Mesenchymal stem cell (in vitro differentiated cells and primary cell): Measurements from ENCODE around the gene RANBP9.

ENCODE experiments used
- DNase-seq: peaks from one replicate; pipeline ENCODE4 v3.0.0-alpha.2; 2013
- H2AFZ ChIP-seq: one replicate; pipeline ENCODE4 v1.6.1; 2013; ENCODE audit warnings: low read depth, mild to moderate bottlenecking, control low read depth, inconsistent platforms, low read length, moderate library complexity
- H2AK5ac ChIP-seq: 2 replicates; pipeline ENCODE4 v1.6.1; 2013; ENCODE audit warnings: low read length, moderate library complexity, mild to moderate bottlenecking, inconsistent platforms; ENCODE audit not compliant: severe bottlenecking
- H2BK120ac ChIP-seq: one replicate; pipeline ENCODE4 v1.6.1; 2013; ENCODE audit warnings: low read depth, mild to moderate bottlenecking, inconsistent platforms, low read length, moderate library complexity
- H2BK12ac ChIP-seq, 2 experiments: one replicate each; pipeline ENCODE4 v1.6.1; 2013; ENCODE audit warnings: inconsistent platforms in 2 of 2, low read length in 2 of 2, mild to moderate bottlenecking in 2 of 2, moderate library complexity in 2 of 2, control low read depth in 1 of 2
- H2BK15ac ChIP-seq: one replicate; pipeline ENCODE4 v1.6.1; 2013; ENCODE audit warnings: mild to moderate bottlenecking, low read depth, inconsistent platforms; ENCODE audit not compliant: poor library complexity, severe bottlenecking
- H2BK5ac ChIP-seq: 2 replicates; pipeline ENCODE4 v1.6.1; 2013; ENCODE audit warnings: low read depth, mild to moderate bottlenecking, low read length, control low read depth, inconsistent platforms; ENCODE audit not compliant: poor library complexity, severe bottlenecking
- H3K14ac ChIP-seq, 2 experiments: one replicate each; pipeline ENCODE4 v1.6.1; 2013; ENCODE audit warnings: inconsistent platforms in 2 of 2, low read length in 2 of 2, control low read depth in 1 of 2, mild to moderate bottlenecking in 1 of 2, moderate library complexity in 1 of 2
- H3K18ac ChIP-seq, 2 experiments: one replicate each; pipeline ENCODE4 v1.6.1; 2013; ENCODE audit warnings: inconsistent platforms in 2 of 2, low read length in 2 of 2, control low read depth in 1 of 2, low read depth in 1 of 2, mild to moderate bottlenecking in 1 of 2
- H3K23ac ChIP-seq, 2 experiments: one replicate each; pipeline ENCODE4 v1.6.1; 2013; ENCODE audit warnings: inconsistent platforms in 2 of 2, low read length in 2 of 2, mild to moderate bottlenecking in 2 of 2, moderate library complexity in 2 of 2, control low read depth in 1 of 2
- H3K27ac ChIP-seq: 2 replicates; pipeline ENCODE4 v1.5.1; 2013; ENCODE audit warnings: mild to moderate bottlenecking, moderate library complexity, low read length, control low read depth, inconsistent platforms; ENCODE audit not compliant: poor library complexity, severe bottlenecking
- H3K27me3 ChIP-seq, 2 experiments: 2 replicates each; pipeline versions ENCODE4 v1.6.1 to v1.7.0; 2013; ENCODE audit warnings: low read length in 2 of 2, mild to moderate bottlenecking in 2 of 2, moderate library complexity in 2 of 2, control low read depth in 1 of 2, inconsistent platforms in 1 of 2; ENCODE audit not compliant: control insufficient read depth in 1 of 2, insufficient read depth in 1 of 2
- H3K36me3 ChIP-seq, 2 experiments: 2 replicates each; pipeline versions ENCODE4 v1.6.1 to v1.7.0; 2013; ENCODE audit warnings: low read length in 2 of 2, control low read depth in 1 of 2, inconsistent platforms in 1 of 2, low read depth in 1 of 2, mild to moderate bottlenecking in 1 of 2; ENCODE audit not compliant: insufficient read depth in 2 of 2, control insufficient read depth in 1 of 2
- H3K4ac ChIP-seq, 2 experiments: one replicate each; pipeline ENCODE4 v1.6.1; 2013; ENCODE audit warnings: inconsistent platforms in 2 of 2, low read length in 2 of 2, mild to moderate bottlenecking in 2 of 2, moderate library complexity in 2 of 2, control low read depth in 1 of 2, low read depth in 1 of 2
- H3K4me1 ChIP-seq: 2 replicates; pipeline ENCODE4 v1.6.1; 2013; ENCODE audit warnings: low read depth, low read length, control low read depth; ENCODE audit not compliant: control insufficient read depth, insufficient read depth
- H3K4me2 ChIP-seq: 2 replicates; pipeline ENCODE4 v1.6.1; 2013; ENCODE audit warnings: low read length, mild to moderate bottlenecking, inconsistent platforms; ENCODE audit not compliant: poor library complexity, severe bottlenecking
- H3K4me3 ChIP-seq, 2 experiments: 2 replicates each; pipeline versions ENCODE4 v1.5.1 to v1.7.0; 2013; ENCODE audit warnings: low read length in 2 of 2, mild to moderate bottlenecking in 2 of 2, control low read depth in 1 of 2, low read depth in 1 of 2; ENCODE audit not compliant: insufficient read depth in 1 of 2
- H3K79me1 ChIP-seq: replicated peaks from 2 replicates; pipeline ENCODE4 v1.6.1; 2013; ENCODE audit warnings: mild to moderate bottlenecking, control low read depth, low read length, inconsistent platforms; ENCODE audit not compliant: poor library complexity, severe bottlenecking
- H3K9ac ChIP-seq: 2 replicates; pipeline ENCODE4 v1.7.0; 2013; ENCODE audit warnings: mild to moderate bottlenecking, low read length, moderate library complexity
- H3K9me3 ChIP-seq: 2 replicates; pipeline ENCODE4 v1.7.0; 2013; ENCODE audit warnings: mild to moderate bottlenecking, low read length; ENCODE audit not compliant: control insufficient read depth
- H4K8ac ChIP-seq: one replicate; pipeline ENCODE4 v1.6.1; 2013; ENCODE audit warnings: inconsistent platforms, mild to moderate bottlenecking, low read length, moderate library complexity
- H4K91ac ChIP-seq: one replicate; pipeline ENCODE4 v1.6.1; 2013; ENCODE audit warnings: mild to moderate bottlenecking, low read length, inconsistent platforms
- WGBS: methylation state at CpG from one replicate; pipeline ENCODE4 v1.1.7; 2013; ENCODE audit warnings: mixed read lengths; 5-methylcytosine and 5-hydroxymethylcytosine counted together

Gene RANBP9

GRCh38 chr6:13718123-13718458 lies 6.5 kb upstream of the RANBP9 start:
- Histone ChIP-seq H3K27me3 (no peaks in the 10 kb centered on the region), H3K4ac (no peak overlapping the region), H3K9me3 (no peaks in the 10 kb centered on the region), H4K91ac (no peak overlapping the region), H3K23ac (no peak overlapping the region), H3K4me3 (no peak overlapping the region), H2BK5ac (no peak overlapping the region), H2BK120ac (no peak overlapping the region), H3K4me2 (no peak overlapping the region), H3K14ac (no peak overlapping the region), H3K4me1 (no peaks in the 10 kb centered on the region), H2BK12ac (no peak overlapping the region), H4K8ac (no peak overlapping the region), H3K18ac (no peak overlapping the region), H2AFZ (no peak overlapping the region), H3K9ac (no peak overlapping the region), H3K79me1 (peaks cover 2% of the 10 kb centered on the region), H3K27ac (no peak overlapping the region), H2BK15ac (no peak overlapping the region), H2AK5ac (no peak overlapping the region), H3K36me3 (no peaks in the 10 kb centered on the region)
- DNase-seq = peak; percentile 17
- 78% methylated on average over 5 of the region's 5 CpGs for WGBS

- Histone ChIP-seq H3K27ac (no peak overlapping the region), H3K9me3 (no peaks in the 10 kb centered on the region), H2AFZ (no peak overlapping the region), H2BK15ac (no peak overlapping the region), H3K4me1 (no peaks in the 10 kb centered on the region), H3K36me3 (no peaks in the 10 kb centered on the region), H2BK120ac (no peak overlapping the region), H4K8ac (no peak overlapping the region), H3K14ac (no peak overlapping the region), H3K9ac (no peak overlapping the region), H2AK5ac (no peak overlapping the region), H3K4ac (no peak overlapping the region), H3K4me3 (no peak overlapping the region), H3K18ac (no peak overlapping the region), H3K23ac (no peak overlapping the region), H3K4me2 (no peak overlapping the region), H4K91ac (no peak overlapping the region), H2BK5ac (no peak overlapping the region), H3K27me3 (no peaks in the 10 kb centered on the region), H2BK12ac (no peak overlapping the region), H3K79me1 (peaks cover 3% of the 10 kb centered on the region)
- DNase-seq = no peak
- 95% methylated on average over 22 of the region's 22 CpGs for WGBS
These were observed 5.3 kb upstream of the RANBP9 start for GRCh38 chr6:13716955-13717295.

GRCh38 chr6:13716225-13716954 lies 4.8 kb upstream of the RANBP9 start:
- Histone ChIP-seq H2BK15ac (peak overlapping the region; percentile 6), H3K9me3 (no peaks in the 10 kb centered on the region), H3K18ac (no peak overlapping the region), H4K91ac (no peak overlapping the region), H4K8ac (no peak overlapping the region), H3K27ac (no peak overlapping the region), H3K27me3 (no peaks in the 10 kb centered on the region), H3K14ac (no peak overlapping the region), H2BK120ac (no peak overlapping the region), H3K36me3 (no peaks in the 10 kb centered on the region), H3K4ac (no peak overlapping the region), H3K4me1 (no peaks in the 10 kb centered on the region), H3K23ac (no peak overlapping the region), H3K4me2 (no peak overlapping the region), H2BK12ac (no peak overlapping the region), H2AK5ac (no peak overlapping the region), H2AFZ (no peak overlapping the region), H3K79me1 (peaks cover 3% of the 10 kb centered on the region), H2BK5ac (no peak overlapping the region), H3K4me3 (no peak overlapping the region), H3K9ac (no peak overlapping the region)
- WGBS = 96% methylated on average over 38 of the region's 39 CpGs
- no peak for DNase-seq

GRCh38 chr6:13715444-13715883 lies 3.8 kb upstream of the RANBP9 start:
- H2BK5ac ChIP-seq = no peak overlapping the region
- no peak overlapping the region for H3K4me3 ChIP-seq
- H2BK15ac ChIP-seq = no peak overlapping the region
- no peak overlapping the region for H3K23ac ChIP-seq
- H3K27ac ChIP-seq = no peak overlapping the region
- no peak overlapping the region for H4K8ac ChIP-seq
- no peak overlapping the region for H3K14ac ChIP-seq
- H2BK120ac ChIP-seq = no peak overlapping the region
- H3K36me3 ChIP-seq = no peaks in the 10 kb centered on the region
- DNase-seq = peak; percentile 77
- H3K27me3 ChIP-seq = no peaks in the 10 kb centered on the region
- no peak overlapping the region for H2AFZ ChIP-seq
- 72% methylated on average over 3 of the region's 3 CpGs for WGBS
- no peak overlapping the region for H3K18ac ChIP-seq
- H3K79me1 ChIP-seq = peaks cover 3% of the 10 kb centered on the region
- H2BK12ac ChIP-seq = no peak overlapping the region
- no peak overlapping the region for H3K4ac ChIP-seq
- H3K4me2 ChIP-seq = no peak overlapping the region
- H3K4me1 ChIP-seq = no peaks in the 10 kb centered on the region
- H3K9me3 ChIP-seq = no peaks in the 10 kb centered on the region
- H4K91ac ChIP-seq = no peak overlapping the region
- no peak overlapping the region for H2AK5ac ChIP-seq
- no peak overlapping the region for H3K9ac ChIP-seq
